Mucosa of descending colon (tissue), 3 donors: ENCODE results near the gene STYXL2. TPM values are rescaled to one million over a fixed set of nuclear protein-coding genes. Genes with fewer than 3 reads are reported as not detected.

ENCODE experiments used
- ATAC-seq: fragments of 200-7000 bp; cut with Tn5 transposase; one replicate; pipeline ENCODE4 v1.9.1; 2020; ENCODE audit warnings: mild to moderate bottlenecking, moderate library complexity
- DNase-seq, 3 donors: peaks; one replicate each; pipeline ENCODE4 v3.0.0-alpha.2; 2020
- H3K36me3 ChIP-seq: fragments of 200-600 bp; one replicate; pipeline ENCODE4 v1.8.0; 2021; ENCODE audit warnings: low read depth, mild to moderate bottlenecking
- H3K4me1 ChIP-seq: fragments of 200-600 bp; one replicate; pipeline ENCODE4 v1.8.0; 2021; ENCODE audit warnings: low read depth, mild to moderate bottlenecking
- H3K4me3 ChIP-seq: fragments of 200-600 bp; one replicate; pipeline ENCODE4 v1.8.0; 2021; ENCODE audit warnings: mild to moderate bottlenecking
- H3K9me3 ChIP-seq: fragments of 200-600 bp; one replicate; pipeline ENCODE4 v1.8.0; 2021; ENCODE audit warnings: mild to moderate bottlenecking
- intact Hi-C, 2 donors: fragments of 100-400 bp; cut with DNase I in 1 of 2; cut with micrococcal nuclease in 1 of 2; formaldehyde crosslinking; loops; one replicate each; pipeline versions ENCODE4 v1.11.0 to v1.11.1; 2022; cut with DNase I, micrococcal nuclease
- total RNA-seq, 3 donors: library from RNA; stranded (reverse); fragmentation: NEBNext Ultra II Directional in 2 of 3; extraction: Animal tissue kit (Norgen Biotek cat#: 25700) in 2 of 3; gene quantifications; one replicate each; pipeline versions ENCODE4 v1.2.1 to v1.2.4, GENCODE V29; 2021 to 2023
- TF ChIP-seq, protein P1 (sequence below): fragments of 200-600 bp; IDR thresholded peaks from one replicate; pipeline ENCODE4 v1.8.0; 2022; ENCODE audit warnings: antibody characterized with exemption, mild to moderate bottlenecking
- donor health status: DM: no; HTN: no; CAD: no; lungs with moderate emphysema.
- donor health status: DM: no; HTN: no; CAD: no.
- donor health status: DM: no; HTN: yes; CAD: no.

Gene STYXL2
- total RNA-seq, 3 donors from 2014 or later = 0.13 to 0.17 (median 0.17) TPM

DNA sequence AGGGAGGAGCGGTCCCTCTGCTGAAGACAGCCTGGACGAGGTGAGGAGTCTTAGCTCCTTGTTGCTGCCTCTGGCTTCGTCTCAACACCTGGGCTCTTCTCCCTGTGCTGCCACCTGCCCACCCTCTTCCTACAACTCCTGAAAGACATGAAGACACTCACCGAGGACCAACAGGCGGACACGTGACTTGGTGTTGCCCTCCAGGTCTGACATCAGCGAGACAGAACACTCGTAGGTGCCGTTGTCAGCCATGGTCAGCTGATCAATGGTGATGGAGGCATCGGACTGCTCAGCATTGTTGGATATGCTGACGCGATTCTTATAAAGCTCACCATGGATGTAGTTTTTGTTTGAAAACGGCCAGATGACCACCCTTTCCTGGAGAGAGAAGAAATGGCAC, 25.1 kb upstream of the STYXL2 start:
- Histone ChIP-seq H3K4me3 (no peak overlapping the region), H3K36me3 (no peaks in the 10 kb centered on the region), H3K9me3 (no peaks in the 10 kb centered on the region), H3K4me1 (peaks cover 17% of the 10 kb centered on the region)
- intact Hi-C loops = loop anchor here (5.0 to 10.0 kb wide), 4 partner anchors 146 to 466 kb away; no protein-coding TSS in a partner anchor
- DNase-seq (no peak), ATAC-seq (no peak)
- TF ChIP-seq, protein P1, sequence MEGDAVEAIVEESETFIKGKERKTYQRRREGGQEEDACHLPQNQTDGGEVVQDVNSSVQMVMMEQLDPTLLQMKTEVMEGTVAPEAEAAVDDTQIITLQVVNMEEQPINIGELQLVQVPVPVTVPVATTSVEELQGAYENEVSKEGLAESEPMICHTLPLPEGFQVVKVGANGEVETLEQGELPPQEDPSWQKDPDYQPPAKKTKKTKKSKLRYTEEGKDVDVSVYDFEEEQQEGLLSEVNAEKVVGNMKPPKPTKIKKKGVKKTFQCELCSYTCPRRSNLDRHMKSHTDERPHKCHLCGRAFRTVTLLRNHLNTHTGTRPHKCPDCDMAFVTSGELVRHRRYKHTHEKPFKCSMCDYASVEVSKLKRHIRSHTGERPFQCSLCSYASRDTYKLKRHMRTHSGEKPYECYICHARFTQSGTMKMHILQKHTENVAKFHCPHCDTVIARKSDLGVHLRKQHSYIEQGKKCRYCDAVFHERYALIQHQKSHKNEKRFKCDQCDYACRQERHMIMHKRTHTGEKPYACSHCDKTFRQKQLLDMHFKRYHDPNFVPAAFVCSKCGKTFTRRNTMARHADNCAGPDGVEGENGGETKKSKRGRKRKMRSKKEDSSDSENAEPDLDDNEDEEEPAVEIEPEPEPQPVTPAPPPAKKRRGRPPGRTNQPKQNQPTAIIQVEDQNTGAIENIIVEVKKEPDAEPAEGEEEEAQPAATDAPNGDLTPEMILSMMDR = no peak

- no peaks in the 10 kb centered on the region for H3K9me3 ChIP-seq
- ATAC-seq (no peak), DNase-seq (no peak)
- no peaks in the 10 kb centered on the region for H3K36me3 ChIP-seq
- intact Hi-C loops = no loop called here
- H3K4me3 ChIP-seq = no peak overlapping the region
- TF ChIP-seq, protein P1 = no peak
- peaks cover 6% of the 10 kb centered on the region for H3K4me1 ChIP-seq
Measured at GRCh38 chr1:167071286-167071685, 22.6 kb upstream of the STYXL2 start.

GRCh38 chr1:167076136-167076710, 17.7 kb upstream of the STYXL2 start:
- intact Hi-C loops = no loop called here
- no peak for ATAC-seq
- no peak for DNase-seq
- TF ChIP-seq, protein P1 = no peak
- H3K9me3 ChIP-seq = no peaks in the 10 kb centered on the region
- H3K4me1 ChIP-seq = peaks cover 13% of the 10 kb centered on the region
- H3K36me3 ChIP-seq = no peaks in the 10 kb centered on the region
- no peak overlapping the region for H3K4me3 ChIP-seq

- H3K36me3 ChIP-seq = no peaks in the 10 kb centered on the region
- no peak overlapping the region for H3K4me3 ChIP-seq
- H3K9me3 ChIP-seq = no peaks in the 10 kb centered on the region
- DNase-seq (no peak), ATAC-seq (no peak)
- TF ChIP-seq, protein P1 = no peak
- H3K4me1 ChIP-seq = peaks cover 22% of the 10 kb centered on the region
- intact Hi-C loops = no loop called here
Measured at GRCh38 chr1:167077128-167077867, 16.6 kb upstream of the STYXL2 start.

- ATAC-seq = no peak
- intact Hi-C loops = no loop called here
Measured at GRCh38 chr1:167077868-167078210, 16.0 kb upstream of the STYXL2 start.

More at GRCh38 chr1:167077868-167078210, 16.0 kb upstream of the STYXL2 start:
- H3K9me3 ChIP-seq = no peaks in the 10 kb centered on the region
- peaks cover 22% of the 10 kb centered on the region for H3K4me1 ChIP-seq
- no peaks in the 10 kb centered on the region for H3K36me3 ChIP-seq
- H3K4me3 ChIP-seq = no peak overlapping the region
- no peak for DNase-seq
- TF ChIP-seq, protein P1 = no peak
